Transverse colon (tissue), 4 donors: ENCODE results near the gene OXLD1. TPM values are rescaled to one million over a fixed set of nuclear protein-coding genes. Genes with fewer than 3 reads are reported as not detected.

ENCODE experiments used
- DNase-seq: peaks from one replicate; pipeline ENCODE4 v3.0.0-alpha.2; 2019
- H3K27ac ChIP-seq, 4 donors: fragments of 200-600 bp; sonication (generic); 2 replicates each; pipeline ENCODE4 v1.5.1; 2016 to 2018; ENCODE audit warnings: inconsistent platforms in 4 of 4
- H3K27me3 ChIP-seq: fragments of 200-600 bp; sonication (generic); 2 replicates; pipeline ENCODE4 v1.5.1; 2017; ENCODE audit warnings: inconsistent platforms
- H3K36me3 ChIP-seq, 4 donors: fragments of 200-600 bp; sonication (generic); 2 replicates each; pipeline ENCODE4 v1.5.1; 2017 to 2019; ENCODE audit warnings: inconsistent platforms in 4 of 4
- H3K4me1 ChIP-seq, 4 donors: fragments of 200-600 bp; sonication (generic); 2 replicates each; pipeline ENCODE4 v1.5.1; 2017 to 2020; ENCODE audit warnings: inconsistent platforms in 4 of 4
- H3K4me3 ChIP-seq, 4 donors: fragments of 200-600 bp; sonication (generic); 1 replicate in 1 of 4; 2 replicates in 3 of 4; pipeline versions ENCODE4 v1.5.1 to v1.6.1; 2017 to 2019; ENCODE audit warnings: inconsistent platforms in 4 of 4
- H3K9me3 ChIP-seq, 2 donors: fragments of 200-600 bp; sonication (generic); 2 replicates each; pipeline ENCODE4 v1.5.1; 2017 to 2019; ENCODE audit warnings: inconsistent platforms in 2 of 2
- CTCF ChIP-seq, 5 experiments: fragments of 200-600 bp in 3 of 5; fragments of 450-650 bp in 2 of 5; sonication (generic) in 3 of 5; IDR thresholded peaks; 1 replicate in 2 of 5; 2 replicates in 3 of 5; pipeline ENCODE4 v1.5.1; 2016 to 2017; ENCODE audit warnings: antibody characterized with exemption in 5 of 5, inconsistent platforms in 3 of 5, mild to moderate bottlenecking in 2 of 5, moderate library complexity in 1 of 5
- EP300 ChIP-seq: sonication (generic); formaldehyde crosslinking; IDR thresholded peaks from one replicate; pipeline ENCODE4 v1.6.1; 2017; ENCODE audit warnings: antibody characterized with exemption, low read depth
- POLR2A ChIP-seq: fragments of 450-650 bp; IDR thresholded peaks from one replicate; pipeline ENCODE4 v1.6.1; 2016; ENCODE audit warnings: antibody characterized with exemption, mild to moderate bottlenecking, moderate library complexity
- POLR2AphosphoS5 ChIP-seq, 3 donors: sonication (generic); formaldehyde crosslinking; IDR thresholded peaks; one replicate each; pipeline ENCODE4 v1.6.1; 2016; ENCODE audit warnings: antibody characterized with exemption in 3 of 3
- WGBS, 2 donors: methylation state at CpG; one replicate each; pipeline ENCODE4 v1.1.5; 2018; ENCODE audit warnings: low coverage in 1 of 2; 5-methylcytosine and 5-hydroxymethylcytosine counted together
- in situ Hi-C, 4 donors: fragments of 200-750 bp; cut with MboI; loops; one replicate each; pipeline versions ENCODE4 v1.15.0 to v1.15.1; 2017; ENCODE audit warnings: low sequenced_read_pairs in 3 of 4, low pct_ligation_motif_present in 1 of 4, low pct_unique_long_range_greater_than_20kb in 1 of 4
- intact Hi-C: fragments of 100-400 bp; cut with DNase I; formaldehyde crosslinking; loops from one replicate; pipeline ENCODE4 v1.15.1; 2023; ENCODE audit warnings: low total_unique reads
- total RNA-seq, 4 donors: library from RNA; depleted of rRNA; stranded (reverse); fragments of >200 nt; gene quantifications; one replicate each; pipeline ENCODE4 v1.1.0, GENCODE V29; 2016

Gene OXLD1
- total RNA-seq, 4 donors from 2014 or later, result 21.4 to 63.6 (median 41.2) TPM

- in situ Hi-C loops (no loop called here), intact Hi-C loops (no loop called here)
- WGBS, 2 donors, result 65% methylated on average over 21 of the region's 23 CpGs; no CpG with 5 or more reads in 1 of the 2 donors
- Histone ChIP-seq H3K9me3 (no peaks in the 10 kb centered on the region), H3K4me1 (peaks cover 21 to 36% (median 30%) of the 10 kb centered on the region in 4 donors), H3K27ac (peak overlapping the region; percentile 92 to 99 (median 97)), H3K27me3 (no peaks in the 10 kb centered on the region), H3K4me3 (peak overlapping the region in 3 of 4 donors; percentile 91 to 98 (median 93)), H3K36me3 (peaks cover 0 to 27% (median 9%) of the 10 kb centered on the region in 4 donors)
- no peak for DNase-seq
- TF ChIP-seq EP300, result no peak
These were observed 35.1 kb upstream of the OXLD1 start for GRCh38 chr17:81701288-81702071.

GRCh38 chr17:81700353-81701287 lies 34.2 kb upstream of the OXLD1 start:
- WGBS, 2 donors, result 80 to 86% methylated on average over 1 to 25 of the region's 25 CpGs
- Histone ChIP-seq H3K9me3 (no peaks in the 10 kb centered on the region), H3K27me3 (no peaks in the 10 kb centered on the region), H3K27ac (no peak overlapping the region), H3K4me1 (peaks cover 21 to 36% (median 30%) of the 10 kb centered on the region in 4 donors), H3K4me3 (no peak overlapping the region), H3K36me3 (peaks cover 0 to 34% (median 10%) of the 10 kb centered on the region in 4 donors)
- DNase-seq, result no peak
- in situ Hi-C loops, result no loop called here
- intact Hi-C loops, result no loop called here
- no peak for TF ChIP-seq CTCF (IDR thresholded peaks at IDR 0.05)
- no peak for TF ChIP-seq POLR2A
- TF ChIP-seq POLR2AphosphoS5 (IDR thresholded peaks at IDR 0.05), result no peak
- TF ChIP-seq EP300, result no peak

- Histone ChIP-seq H3K4me1 (peaks cover 13 to 21% (median 15%) of the 10 kb centered on the region in 4 donors), H3K9me3 (no peaks in the 10 kb centered on the region), H3K27me3 (no peaks in the 10 kb centered on the region), H3K36me3 (peaks cover 0 to 60% (median 23%) of the 10 kb centered on the region in 4 donors), H3K4me3 (no peak overlapping the region), H3K27ac (no peak overlapping the region)
- intact Hi-C loops, result no loop called here
- no peak for DNase-seq
- TF ChIP-seq POLR2A (no peak), POLR2AphosphoS5 (IDR thresholded peaks at IDR 0.05) (no peak), EP300 (no peak), CTCF (IDR thresholded peaks at IDR 0.05) (no peak)
- in situ Hi-C loops, result no loop called here
- WGBS, 2 donors, result 76 to 84% methylated on average over 7 to 24 of the region's 25 CpGs
These were observed 31.0 kb upstream of the OXLD1 start for GRCh38 chr17:81697261-81698044.

GRCh38 chr17:81696218-81696941 lies 30.0 kb upstream of the OXLD1 start:
- H3K4me3 ChIP-seq, result no peak overlapping the region
- intact Hi-C loops (no loop called here), in situ Hi-C loops (no loop called here)
- H3K4me1 ChIP-seq, result peaks cover 3 to 10% (median 4%) of the 10 kb centered on the region in 4 donors
- H3K27ac ChIP-seq, result no peak overlapping the region
- H3K27me3 ChIP-seq, result no peaks in the 10 kb centered on the region
- TF ChIP-seq POLR2A (no peak), EP300 (no peak), CTCF (IDR thresholded peaks at IDR 0.05) (no peak), POLR2AphosphoS5 (IDR thresholded peaks at IDR 0.05) (no peak)
- DNase-seq, result no peak
- WGBS, 2 donors, result 95 to 100% methylated on average over 3 to 34 of the region's 40 CpGs
- H3K36me3 ChIP-seq, result peaks cover 0 to 69% (median 28%) of the 10 kb centered on the region in 4 donors
- no peaks in the 10 kb centered on the region for H3K9me3 ChIP-seq
